Activated T-cell treated with anti-CD3 and anti-CD28 coated beads for 48 hours (primary cell): ENCODE results near the gene NRL.

Experiments used
- DNase-seq: peaks from one replicate; pipeline ENCODE4 v3.0.0-alpha.2; 2020; ENCODE audit warnings: low read depth

NRL gene

GRCh38 chr14:24080888-24081738 is 33.6 kb downstream of the NRL start:
- peak; percentile 66 for DNase-seq

DNA sequence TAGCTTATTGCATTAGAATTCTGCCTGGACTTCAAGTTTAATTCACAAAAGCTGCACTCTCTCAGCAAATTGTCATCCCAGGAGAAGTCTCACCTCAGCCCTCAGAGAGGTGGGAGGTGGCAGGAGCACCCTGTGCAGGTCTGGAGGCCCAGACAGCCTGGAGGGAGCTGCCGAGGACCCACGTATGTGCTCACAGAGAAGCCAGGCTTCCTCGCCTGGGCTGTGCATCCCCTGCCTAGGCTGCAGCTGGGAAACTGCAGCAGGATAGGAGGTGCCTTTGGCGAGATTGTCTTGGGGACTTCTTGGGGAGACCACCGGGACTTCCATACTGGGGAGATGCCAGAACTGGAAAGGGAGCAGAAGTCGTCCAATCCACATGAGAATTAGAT is 34.6 kb downstream of the NRL start:
- no peak for DNase-seq

DNA sequence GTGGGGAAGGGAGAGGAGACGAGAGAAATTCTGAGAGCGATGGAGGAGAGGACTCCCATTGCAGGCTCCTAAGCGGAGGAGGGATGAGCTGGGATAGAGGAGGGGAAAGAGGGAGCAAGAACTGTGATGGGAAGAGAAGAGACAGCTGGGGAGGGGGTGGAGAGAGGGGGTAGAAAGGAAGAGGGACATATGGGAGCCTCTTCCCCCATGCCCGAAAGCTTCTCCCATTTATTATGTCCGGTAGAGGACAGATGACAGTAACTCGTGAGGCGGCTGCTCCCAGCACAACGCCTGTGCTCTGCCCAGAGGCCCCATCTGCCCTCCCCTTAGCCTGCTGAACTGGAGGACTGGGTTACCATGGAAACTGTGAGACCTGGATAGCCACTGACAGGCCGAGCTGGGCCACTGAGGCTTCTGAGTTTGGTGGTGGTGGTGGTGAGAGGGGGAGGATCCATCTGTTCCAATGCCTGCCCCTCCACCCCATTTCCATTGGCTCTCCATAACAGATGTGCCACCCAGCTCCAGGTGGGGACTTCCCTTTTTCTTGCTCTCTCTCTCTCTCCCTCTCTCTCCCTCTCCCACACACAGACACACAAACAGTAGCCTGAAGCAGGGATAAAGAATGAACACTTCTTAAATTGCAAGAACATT is 35.1 kb downstream of the NRL start:
- no peak for DNase-seq

DNA sequence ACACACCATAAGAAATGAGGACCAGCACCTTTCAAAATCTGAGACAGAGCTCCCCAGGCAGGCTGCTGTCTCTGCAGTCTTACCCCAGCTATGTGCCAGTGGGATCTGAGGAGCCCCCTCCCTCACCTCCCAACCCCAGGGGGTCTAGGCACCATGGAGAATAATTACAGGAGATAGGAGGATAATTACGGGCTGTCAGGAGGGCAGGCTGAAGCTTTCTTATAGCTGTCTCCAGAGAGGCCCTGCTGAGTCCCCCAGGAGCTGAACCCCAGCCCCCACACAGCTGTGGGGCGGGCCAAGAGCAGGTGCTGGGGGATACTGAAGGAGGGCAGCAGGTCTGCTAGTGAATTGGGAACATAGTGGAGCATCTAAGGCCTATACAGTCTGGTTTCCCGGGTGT is 36.6 kb downstream of the NRL start:
- DNase-seq: no peak

- DNase-seq: no peak
These were observed 37.7 kb downstream of the NRL start for GRCh38 chr14:24077086-24077485.

DNA sequence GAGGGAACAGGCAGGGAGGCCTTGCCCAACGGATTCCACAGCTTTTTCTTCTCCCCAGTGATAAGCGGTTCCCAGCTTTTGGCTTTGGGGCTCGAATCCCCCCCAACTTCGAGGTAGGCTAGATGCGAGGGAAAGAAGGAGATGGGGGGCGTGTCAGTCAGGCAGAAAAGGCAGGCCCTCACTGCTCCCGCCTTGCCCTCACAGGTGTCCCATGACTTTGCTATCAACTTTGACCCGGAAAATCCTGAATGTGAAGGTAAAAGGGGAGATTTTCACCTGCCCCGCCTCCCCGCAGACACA is 38.5 kb downstream of the NRL start:
- DNase-seq: no peak

- DNase-seq: no peak
These were observed 39.1 kb downstream of the NRL start for GRCh38 chr14:24075485-24076301.

DNA sequence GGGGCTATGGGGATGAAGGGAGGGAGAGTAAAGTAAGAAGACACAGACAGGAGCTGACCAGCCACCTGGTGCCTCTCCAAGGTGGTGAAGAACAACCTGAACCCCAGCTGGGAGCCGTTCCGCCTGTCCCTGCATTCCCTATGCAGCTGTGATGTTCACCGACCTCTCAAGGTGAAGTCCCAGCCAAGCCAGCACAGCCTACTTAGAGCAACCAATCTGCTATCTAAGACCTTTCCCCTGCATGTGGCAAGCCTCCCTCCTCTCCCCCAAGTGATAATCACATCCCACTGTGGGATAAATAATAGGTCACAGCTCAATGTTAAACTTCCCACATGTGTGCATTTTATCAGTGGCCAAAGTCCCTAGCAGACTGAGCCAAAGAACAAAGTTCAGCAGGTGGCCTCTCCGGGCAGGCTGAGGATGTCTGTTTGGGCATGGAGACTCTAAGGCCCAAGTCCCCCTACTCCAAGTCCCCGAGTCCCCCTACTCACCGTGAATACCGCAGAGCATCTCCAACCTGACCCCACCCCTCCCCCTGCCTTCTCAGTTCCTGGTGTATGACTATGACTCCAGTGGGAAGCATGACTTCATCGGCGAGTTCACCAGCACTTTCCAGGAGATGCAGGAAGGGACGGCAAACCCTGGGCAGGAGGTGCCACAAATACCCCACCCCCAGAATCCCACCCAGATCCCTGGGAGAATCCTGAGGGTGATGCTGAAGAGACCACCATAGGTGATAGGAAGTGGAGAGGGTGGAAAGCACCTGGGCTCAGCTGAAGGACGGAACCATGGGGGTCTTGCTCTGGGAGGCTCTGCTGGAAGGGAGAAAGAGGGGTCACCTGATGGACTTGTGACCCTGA is 39.9 kb downstream of the NRL start:
- DNase-seq: no peak

DNA sequence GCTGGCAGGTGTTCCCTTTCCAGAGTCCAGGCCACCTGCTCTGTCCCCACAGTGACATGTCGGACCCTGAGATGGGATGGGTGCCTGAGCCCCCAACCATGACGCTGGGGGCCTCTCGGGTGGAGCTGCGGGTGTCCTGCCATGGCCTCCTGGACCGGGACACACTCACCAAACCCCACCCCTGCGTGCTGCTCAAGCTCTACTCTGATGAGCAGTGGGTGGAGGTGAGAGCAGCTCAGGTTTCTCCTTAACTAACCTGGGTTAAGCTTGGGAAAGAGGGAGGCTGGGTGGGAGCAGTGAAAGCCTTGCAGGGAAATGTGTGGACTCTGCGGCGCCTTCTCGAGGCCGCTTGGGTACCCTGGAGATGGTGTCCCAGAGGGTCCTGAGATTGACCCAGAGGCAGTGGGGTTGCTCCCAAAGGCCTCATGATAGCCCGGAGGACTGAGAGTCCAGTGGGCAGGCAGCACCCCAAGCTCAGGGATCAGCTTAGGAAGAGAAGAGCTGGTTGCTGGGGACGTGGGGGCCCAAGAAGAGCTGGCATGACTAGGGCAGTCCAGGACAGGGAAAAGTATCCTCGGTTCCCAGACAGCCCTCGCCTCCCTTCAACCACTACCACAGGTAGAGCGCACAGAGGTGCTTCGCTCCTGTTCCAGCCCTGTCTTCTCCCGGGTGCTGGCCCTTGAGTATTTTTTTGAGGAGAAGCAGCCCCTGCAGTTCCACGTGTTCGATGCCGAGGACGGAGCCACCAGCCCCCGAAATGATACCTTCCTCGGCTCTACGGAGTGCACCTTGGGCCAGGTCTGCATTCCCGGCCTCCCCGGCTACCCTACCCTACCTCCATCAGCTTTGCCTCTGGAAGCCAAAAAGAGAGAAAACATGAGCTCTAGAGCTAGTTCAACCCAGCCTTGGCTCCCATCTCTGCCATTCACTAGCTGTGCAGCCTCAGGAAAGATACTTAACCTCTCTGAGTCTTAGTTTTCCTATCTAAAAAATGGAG is 41.6 kb downstream of the NRL start:
- no peak for DNase-seq

- DNase-seq: no peak
These were observed 42.3 kb downstream of the NRL start for GRCh38 chr14:24072436-24072835.

DNA sequence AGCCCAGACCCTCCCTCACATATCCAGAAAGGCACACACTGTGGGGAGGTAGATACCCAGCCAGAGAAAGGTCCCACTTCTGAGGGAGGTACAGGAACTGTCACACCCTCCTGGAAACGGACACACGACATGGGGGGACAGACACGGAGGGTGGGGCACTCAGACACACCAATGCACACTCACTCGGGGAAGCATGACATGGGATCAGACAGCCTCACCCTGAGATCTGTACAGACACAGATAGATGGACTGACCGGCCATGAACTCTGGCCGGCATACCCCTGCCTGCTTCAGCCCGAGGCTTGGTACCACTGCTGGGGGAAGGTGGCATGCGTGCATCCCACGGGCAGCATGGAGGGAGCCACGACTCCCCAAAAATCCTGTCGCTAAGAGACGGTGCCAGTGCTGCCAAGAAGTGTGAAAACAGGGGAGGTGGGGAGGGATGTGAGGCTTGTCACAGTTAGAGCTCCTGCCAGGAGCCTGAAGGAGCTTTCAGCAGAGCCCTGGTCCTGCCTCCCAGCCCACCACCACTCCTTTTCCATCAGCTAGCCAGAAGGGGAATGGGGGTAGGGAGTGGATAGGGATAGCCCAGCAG is 42.8 kb downstream of the NRL start:
- no peak for DNase-seq

DNA sequence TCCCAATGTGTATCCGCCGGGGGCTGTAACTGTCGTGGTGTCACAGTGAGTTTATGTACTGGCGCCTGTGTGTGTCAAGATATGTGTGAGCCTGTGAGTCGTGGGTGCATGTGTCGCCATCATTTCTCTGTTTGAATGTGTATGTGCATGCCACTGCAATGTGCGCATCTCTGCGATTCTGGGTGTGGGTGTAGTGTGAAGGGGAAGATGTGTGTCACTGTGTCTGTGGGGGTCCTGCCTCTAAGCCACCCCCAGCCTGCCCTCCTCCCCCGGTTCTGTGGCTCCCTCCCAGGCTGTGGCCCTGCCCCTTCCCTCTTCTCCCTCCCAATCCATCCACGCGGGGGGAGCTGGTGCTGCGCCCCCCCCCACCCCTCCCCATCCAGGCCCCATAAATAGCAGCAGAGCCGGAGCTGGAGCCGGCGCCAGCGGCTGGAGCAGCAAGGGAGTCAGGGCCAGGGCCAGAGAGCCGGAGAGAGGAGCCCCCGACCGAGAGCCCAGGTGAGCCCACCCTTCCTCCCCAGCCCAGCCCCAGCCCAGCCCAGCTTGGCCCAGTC is 43.5 kb downstream of the NRL start, which contains the start of gene CPNE6:
TSS of gene CPNE6 (plus strand) at position 419 of the 554 bp plus-strand sequence. CDS start 1,375 bp downstream, outside the sequence.
- DNase-seq: peak; percentile 56

GRCh38 chr14:24070285-24071143 is 44.2 kb downstream of the NRL start:
- no peak for DNase-seq

DNA sequence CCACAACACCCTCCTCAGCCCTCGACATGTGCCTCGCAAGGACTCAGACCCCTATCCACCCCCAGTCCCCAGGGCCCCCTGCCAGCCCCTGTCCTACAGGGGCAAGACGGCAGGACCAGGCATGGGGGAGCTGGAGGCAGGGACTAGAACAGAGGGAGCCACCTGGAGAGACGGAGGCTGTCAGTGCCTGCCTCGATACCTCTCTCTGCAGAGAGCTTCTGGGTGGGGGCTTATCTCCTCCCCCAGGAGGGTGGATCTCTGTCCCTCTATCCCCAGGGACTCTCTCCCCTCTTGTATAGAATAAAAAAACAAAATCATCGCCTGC is 45.4 kb downstream of the NRL start:
- no peak for DNase-seq

- DNase-seq: no peak
These were observed 45.9 kb downstream of the NRL start for GRCh38 chr14:24068711-24069410.

DNA sequence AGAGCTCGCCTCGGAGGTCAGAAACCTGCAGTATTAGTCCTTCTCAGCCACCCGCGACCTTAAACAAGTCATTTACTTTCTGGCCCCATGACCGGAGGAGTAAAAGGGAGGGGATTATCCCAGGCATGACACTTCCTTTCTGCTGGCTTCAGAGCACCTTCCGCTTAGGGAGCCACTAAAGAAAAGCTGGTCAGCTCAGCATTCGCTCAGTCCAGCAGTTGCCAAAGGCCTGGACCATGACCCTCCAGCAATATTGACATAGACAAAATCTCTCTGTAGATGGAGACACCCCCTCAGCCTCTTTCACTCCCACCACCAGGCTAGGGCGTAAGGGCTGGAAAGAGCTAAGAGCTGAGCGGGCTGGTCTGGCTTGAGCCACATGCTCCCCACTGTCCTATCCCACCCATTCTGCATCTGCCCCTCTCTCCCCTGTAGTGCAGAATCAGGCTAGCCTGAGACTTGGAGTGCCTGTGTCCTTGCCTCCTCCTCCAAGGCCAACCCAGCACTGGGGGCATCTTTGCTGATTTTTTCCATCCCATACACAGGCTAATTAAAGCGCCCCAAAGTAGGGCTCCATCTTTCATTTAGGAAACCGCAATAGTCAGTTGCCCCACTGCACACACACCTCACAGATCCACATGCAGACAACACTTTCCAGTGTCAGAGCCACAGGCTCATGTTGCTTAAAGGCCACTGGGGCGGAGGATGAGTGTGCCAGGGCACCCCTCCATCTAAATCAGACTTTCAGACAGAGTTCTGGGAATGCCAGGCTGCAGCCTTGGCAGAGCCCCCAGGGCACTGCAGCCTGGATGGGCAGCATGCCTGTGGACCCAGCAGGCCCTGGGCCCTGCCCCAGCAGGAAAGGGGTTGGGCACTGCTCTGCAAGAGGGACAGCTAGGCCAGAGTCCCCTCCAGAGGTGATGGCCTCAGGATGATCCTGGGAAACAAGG is 47.3 kb downstream of the NRL start:
- no peak for DNase-seq

- DNase-seq: no peak
These were observed 48.1 kb downstream of the NRL start for GRCh38 chr14:24066496-24067132.
